Measurements from ENCODE around the gene A2ML1. TPM values are rescaled to one million over a fixed set of nuclear protein-coding genes. Genes with fewer than 3 reads are reported as not detected.

A2ML1 gene
- total RNA-seq, 1 experiment from 2014 or later = not detected

- intact Hi-C loops (cut with micrococcal nuclease) = no loop called here
- CTCF ChIA-PET = interaction anchor here (0.7 kb wide), 1 partner anchor 179 kb away, joined by 4 read pairs; no protein-coding TSS in a partner anchor
- POLR2A ChIA-PET = no interaction called here
- Mint-ChIP-seq H3K27ac (ENCODE audit: low read depth, unreplicated experiment) (no peak overlapping the region), H3K36me3 (ENCODE audit: insufficient read depth, unreplicated experiment) (no peaks in the 10 kb centered on the region), H3K4me1 (ENCODE audit: insufficient read depth, unreplicated experiment) (no peaks in the 10 kb centered on the region), H3K27me3 (ENCODE audit: insufficient read depth, unreplicated experiment) (no peaks in the 10 kb centered on the region), H3K4me3 (ENCODE audit: unreplicated experiment) (no peak overlapping the region), H3K9me3 (ENCODE audit: unreplicated experiment) (no peaks in the 10 kb centered on the region)
- no peak for DNase-seq (ENCODE audit: unreplicated experiment)
- no TSS peak for BruUV-seq (replicated peaks)
- TF ChIP-seq CTCF (IDR thresholded peaks at IDR 0.05; ENCODE audit: unreplicated experiment) = no peak
Measured at GRCh38 chr12:8834230-8834629, 11.8 kb downstream of the A2ML1 start.

GRCh38 chr12:8837291-8837690, 14.9 kb downstream of the A2ML1 start:
- intact Hi-C loops (cut with micrococcal nuclease) = no loop called here
- TF ChIP-seq CTCF (IDR thresholded peaks at IDR 0.05; ENCODE audit: unreplicated experiment) = no peak
- Mint-ChIP-seq H3K36me3 (ENCODE audit: insufficient read depth, unreplicated experiment) (no peaks in the 10 kb centered on the region), H3K4me1 (ENCODE audit: insufficient read depth, unreplicated experiment) (no peaks in the 10 kb centered on the region), H3K4me3 (ENCODE audit: unreplicated experiment) (no peak overlapping the region), H3K9me3 (ENCODE audit: unreplicated experiment) (no peaks in the 10 kb centered on the region), H3K27me3 (ENCODE audit: insufficient read depth, unreplicated experiment) (no peaks in the 10 kb centered on the region), H3K27ac (ENCODE audit: low read depth, unreplicated experiment) (no peak overlapping the region)
- no peak for DNase-seq (ENCODE audit: unreplicated experiment)
- ChIA-PET CTCF (interaction anchor here (0.7 to 1.3 kb wide), 2 partner anchors 54 to 213 kb away, joined by 3 read pairs; no protein-coding TSS in a partner anchor), POLR2A (no interaction called here)
- no TSS peak for BruUV-seq (replicated peaks)

DNA sequence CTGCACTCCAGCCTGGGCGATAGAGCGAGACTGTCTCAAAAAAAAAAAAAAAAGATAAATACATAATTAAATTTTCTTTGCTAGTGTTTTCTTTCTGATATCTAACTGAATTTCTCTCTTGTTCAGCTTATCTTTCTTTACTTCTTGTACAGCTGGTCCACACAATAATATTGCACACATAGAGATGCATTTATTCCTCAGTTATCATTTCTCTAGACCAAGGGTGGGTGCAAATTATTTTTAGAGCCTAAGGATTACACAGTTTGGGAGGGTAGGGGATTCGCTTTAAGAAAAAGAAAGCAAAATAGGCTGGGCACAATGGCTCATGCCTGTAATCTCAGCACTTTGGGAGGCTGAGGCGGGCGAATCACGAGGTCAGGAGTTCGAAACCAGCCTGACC, 17.9 kb downstream of the A2ML1 start:
- no TSS peak for BruUV-seq (replicated peaks)
- POLR2A ChIA-PET = no interaction called here
- DNase-seq (ENCODE audit: unreplicated experiment) = no peak
- Mint-ChIP-seq H3K27ac (ENCODE audit: low read depth, unreplicated experiment) (no peak overlapping the region), H3K36me3 (ENCODE audit: insufficient read depth, unreplicated experiment) (no peaks in the 10 kb centered on the region), H3K4me1 (ENCODE audit: insufficient read depth, unreplicated experiment) (no peaks in the 10 kb centered on the region), H3K4me3 (ENCODE audit: unreplicated experiment) (no peak overlapping the region), H3K27me3 (ENCODE audit: insufficient read depth, unreplicated experiment) (no peaks in the 10 kb centered on the region), H3K9me3 (ENCODE audit: unreplicated experiment) (no peaks in the 10 kb centered on the region)
- no peak for TF ChIP-seq CTCF (IDR thresholded peaks at IDR 0.05; ENCODE audit: unreplicated experiment)
- CTCF ChIA-PET = interaction anchor here (0.9 kb wide), 1 partner anchor 183 kb away, joined by 3 read pairs; no protein-coding TSS in a partner anchor
- intact Hi-C loops (cut with micrococcal nuclease) = no loop called here

DNA sequence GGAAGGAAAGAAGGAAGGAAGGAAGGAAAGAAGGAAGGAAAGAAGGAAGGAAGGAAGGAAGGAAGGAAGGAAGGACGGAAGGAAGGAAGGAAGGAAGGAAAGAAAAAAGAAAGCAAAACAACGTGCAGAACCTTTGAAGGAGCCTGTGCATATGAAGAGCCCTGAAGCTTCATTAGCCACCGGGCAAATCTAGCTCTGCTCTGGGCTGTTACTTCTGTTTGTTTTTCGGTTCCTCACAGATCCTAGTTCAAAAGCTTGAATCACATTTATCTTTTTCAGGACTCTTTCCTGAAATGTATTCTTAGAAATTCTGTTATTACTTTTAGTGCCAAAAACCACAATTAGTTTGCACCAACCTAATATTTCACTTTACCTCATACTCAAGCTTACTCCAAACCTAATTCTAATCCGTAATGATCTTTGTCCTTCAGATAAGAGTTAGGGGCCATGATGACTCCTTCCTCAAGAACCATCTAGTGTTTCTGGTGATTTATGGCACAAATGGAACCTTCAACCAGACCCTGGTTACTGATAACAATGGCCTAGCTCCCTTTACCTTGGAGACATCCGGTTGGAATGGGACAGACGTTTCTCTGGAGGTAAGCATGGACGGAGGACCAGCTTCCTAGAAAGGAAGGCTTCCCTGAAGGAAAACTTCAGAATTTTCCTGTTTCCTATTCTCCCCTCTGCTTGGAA, 18.7 kb downstream of the A2ML1 start:
- no peaks in the 10 kb centered on the region for H3K4me1 Mint-ChIP-seq (ENCODE audit: insufficient read depth, unreplicated experiment)
- CTCF ChIA-PET = interaction anchor here (0.6 kb wide), 2 partner anchors 446 to 733 kb away, joined by 3 read pairs; no protein-coding TSS in a partner anchor
- H3K27me3 Mint-ChIP-seq (ENCODE audit: insufficient read depth, unreplicated experiment) = no peaks in the 10 kb centered on the region
- no peak for DNase-seq (ENCODE audit: unreplicated experiment)
- no peak for TF ChIP-seq CTCF (IDR thresholded peaks at IDR 0.05; ENCODE audit: unreplicated experiment)
- H3K36me3 Mint-ChIP-seq (ENCODE audit: insufficient read depth, unreplicated experiment) = no peaks in the 10 kb centered on the region
- H3K4me3 Mint-ChIP-seq (ENCODE audit: unreplicated experiment) = no peak overlapping the region
- H3K9me3 Mint-ChIP-seq (ENCODE audit: unreplicated experiment) = no peaks in the 10 kb centered on the region
- H3K27ac Mint-ChIP-seq (ENCODE audit: low read depth, unreplicated experiment) = no peak overlapping the region
- BruUV-seq (replicated peaks) = no TSS peak
- intact Hi-C loops (cut with micrococcal nuclease) = no loop called here
- POLR2A ChIA-PET = no interaction called here
